ENCODE data around the gene LAMB4. TPM values are rescaled to one million over a fixed set of nuclear protein-coding genes. Genes with fewer than 3 reads are reported as not detected.
A peak's percentile ranks its signal among the peaks of the same experiment; 100 is the strongest.

LAMB4 gene
- total and polyA plus RNA-seq, 8 donors: 0.22 to 0.78 (median 0.50) TPM

GRCh38 chr7:108104324-108104723 lies 25.8 kb downstream of the LAMB4 start:
- no peaks in the 10 kb centered on the region for H3K4me1 ChIP-seq
- WGBS, 2 donors: 76 to 78% methylated on average over 7 of the region's 7 CpGs
- intact Hi-C loops (cut with DNase I): no loop called here
- TF ChIP-seq CTCF (IDR thresholded peaks at IDR 0.05): no peak
- H3K36me3 ChIP-seq: no peaks in the 10 kb centered on the region
- no peaks in the 10 kb centered on the region for H3K9me3 ChIP-seq
- FAIRE-seq: no peak
- no peak for DNase-seq
- H3K4me3 ChIP-seq: no peak overlapping the region
- peak in 1 of 4 donors; percentile 28 for ATAC-seq
- no peak overlapping the region for H3K27ac ChIP-seq
- H3K27me3 ChIP-seq: no peaks in the 10 kb centered on the region

- Histone ChIP-seq H3K4me1 (no peaks in the 10 kb centered on the region), H3K4me3 (no peak overlapping the region), H3K27ac (no peak overlapping the region), H3K36me3 (no peaks in the 10 kb centered on the region), H3K27me3 (no peaks in the 10 kb centered on the region), H3K9me3 (no peaks in the 10 kb centered on the region)
- WGBS, 2 donors: 86 to 87% methylated on average over 5 of the region's 5 CpGs
- no peak for DNase-seq
- no peak for TF ChIP-seq CTCF (IDR thresholded peaks at IDR 0.05)
- FAIRE-seq: no peak
- ATAC-seq: peak in 1 of 4 donors; percentile 20
- intact Hi-C loops (cut with DNase I): no loop called here
Observed at GRCh38 chr7:108103558-108104298, 26.4 kb downstream of the LAMB4 start.

- TF ChIP-seq CTCF (IDR thresholded peaks at IDR 0.05): no peak
- Histone ChIP-seq H3K9me3 (no peaks in the 10 kb centered on the region), H3K27ac (no peak overlapping the region), H3K36me3 (no peaks in the 10 kb centered on the region), H3K4me3 (no peak overlapping the region), H3K27me3 (no peaks in the 10 kb centered on the region), H3K4me1 (no peaks in the 10 kb centered on the region)
- FAIRE-seq (no peak), ATAC-seq (no peak), DNase-seq (no peak)
- 90% methylated on average over 20 of the region's 20 CpGs for WGBS, 2 donors
- intact Hi-C loops (cut with DNase I): no loop called here
Observed at GRCh38 chr7:108102671-108103312, 27.4 kb downstream of the LAMB4 start.

- Histone ChIP-seq H3K4me3 (no peak overlapping the region), H3K9me3 (no peaks in the 10 kb centered on the region), H3K27me3 (no peaks in the 10 kb centered on the region), H3K36me3 (no peaks in the 10 kb centered on the region), H3K27ac (no peak overlapping the region), H3K4me1 (no peaks in the 10 kb centered on the region)
- TF ChIP-seq CTCF (IDR thresholded peaks at IDR 0.05): no peak
- intact Hi-C loops (cut with DNase I): no loop called here
- FAIRE-seq (no peak), DNase-seq (no peak), ATAC-seq (no peak)
- WGBS, 2 donors: 96 to 97% methylated on average over 3 of the region's 3 CpGs
Observed at GRCh38 chr7:108101759-108102158, 28.4 kb downstream of the LAMB4 start.

- no peaks in the 10 kb centered on the region for H3K36me3 ChIP-seq
- no peak for ATAC-seq
- H3K27ac ChIP-seq: no peak overlapping the region
- intact Hi-C loops (cut with DNase I): no loop called here
- TF ChIP-seq CTCF (IDR thresholded peaks at IDR 0.05): no peak
- H3K4me1 ChIP-seq: peaks cover 11 to 17% (median 16%) of the 10 kb centered on the region in 3 donors
- 80 to 87% methylated on average over 1 of the region's 1 CpG for WGBS, 2 donors
- DNase-seq: no peak
- FAIRE-seq: no peak
- no peak overlapping the region for H3K4me3 ChIP-seq
- no peaks in the 10 kb centered on the region for H3K27me3 ChIP-seq
- H3K9me3 ChIP-seq: no peaks in the 10 kb centered on the region
Observed at GRCh38 chr7:108099713-108100112, 30.4 kb downstream of the LAMB4 start.

Data from pancreas (tissue), 10 donors.